ENCODE data around the gene TK1. TPM values are rescaled to one million over a fixed set of nuclear protein-coding genes. Genes with fewer than 3 reads are reported as not detected.

TK1 gene
- polyA plus RNA-seq, 3 donors: 0.67 to 2.0 (median 1.4) TPM

DNA sequence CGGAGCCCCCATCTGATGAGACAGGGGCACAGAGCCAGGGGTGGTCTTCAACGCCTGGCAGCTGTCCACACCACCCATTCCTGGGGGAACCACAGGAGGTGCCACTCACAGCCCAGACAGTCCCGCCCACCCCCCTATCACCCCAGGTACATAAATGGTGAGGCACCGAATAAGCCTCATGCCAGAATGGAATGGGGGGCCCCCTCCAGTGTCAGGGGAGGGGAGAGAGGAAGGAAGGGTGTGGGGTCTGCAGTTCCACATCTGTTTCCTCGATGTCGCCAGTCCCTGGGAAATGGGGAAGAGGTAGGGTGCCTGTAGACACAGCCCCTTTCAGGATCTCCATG, 60.0 kb downstream of the TK1 start:
- Mint-ChIP-seq H3K4me1 (peaks cover 71% of the 10 kb centered on the region), H3K27me3 (ENCODE audit: low read depth in 3 of 3) (peaks cover 0 to 6% (median 0%) of the 10 kb centered on the region in 3 donors), H3K9me3 (no peaks in the 10 kb centered on the region), H3K4me3 (peak overlapping the region; percentile 89 to 90), H3K36me3 (peaks cover 27 to 29% of the 10 kb centered on the region in 2 donors), H3K27ac (peak overlapping the region; percentile 85 to 93 (median 92))
- WGBS (ENCODE audit: insufficient coverage): 8% methylated on average over 4 of the region's 6 CpGs
- peak overlapping the region; percentile 85 to 93 for H3K27ac ChIP-seq (ENCODE audit: low read depth in 1 of 2, low read length in 2 of 2)
- H3K4me2 ChIP-seq (replicated peaks; ENCODE audit: extremely low read depth, low read length, poor library complexity, severe bottlenecking): peak overlapping the region; percentile 100
- no peaks in the 10 kb centered on the region for H3K9me3 ChIP-seq (replicated peaks in 1 of 2; ENCODE audit: control insufficient read depth in 1 of 2, insufficient read depth in 1 of 2, low read length in 2 of 2)
- DNase-seq: no peak
- H2AFZ ChIP-seq (ENCODE audit: insufficient read depth, low read depth, low read length, poor library complexity, severe bottlenecking): no peak overlapping the region
- H3K36me3 ChIP-seq (replicated peaks in 1 of 2; ENCODE audit: control insufficient read depth in 1 of 2, insufficient read depth in 2 of 2, low read length in 2 of 2): peaks cover 32 to 33% of the 10 kb centered on the region in 2 donors
- peaks cover 90% of the 10 kb centered on the region for H3K79me2 ChIP-seq (ENCODE audit: insufficient read depth, low read length)
- peak overlapping the region in 2 of 3 experiments; percentile 95 to 96 for H3K4me3 ChIP-seq (replicated peaks in 1 of 3; ENCODE audit: low read depth in 2 of 3, low read length in 3 of 3)
- TF ChIP-seq CTCF (IDR thresholded peaks at IDR 0.05): no peak
- peak overlapping the region; percentile 12 for H3K9ac ChIP-seq (ENCODE audit: insufficient read depth, low read length, poor library complexity, severe bottlenecking)
- H3K27me3 ChIP-seq (ENCODE audit: control insufficient read depth in 2 of 2, insufficient read depth in 2 of 2, low read length in 2 of 2): no peaks in the 10 kb centered on the region
- intact Hi-C loops (cut with micrococcal nuclease): loop anchor here (2.0 to 5.0 kb wide), 2 partner anchors 14 to 45 kb away; no protein-coding TSS in a partner anchor
- peaks cover 78 to 85% of the 10 kb centered on the region in 2 donors for H3K4me1 ChIP-seq (ENCODE audit: control insufficient read depth in 1 of 2, insufficient read depth in 2 of 2, low read length in 2 of 2)
- H4K20me1 ChIP-seq (ENCODE audit: insufficient read depth, low read length): peaks cover 57% of the 10 kb centered on the region

DNA sequence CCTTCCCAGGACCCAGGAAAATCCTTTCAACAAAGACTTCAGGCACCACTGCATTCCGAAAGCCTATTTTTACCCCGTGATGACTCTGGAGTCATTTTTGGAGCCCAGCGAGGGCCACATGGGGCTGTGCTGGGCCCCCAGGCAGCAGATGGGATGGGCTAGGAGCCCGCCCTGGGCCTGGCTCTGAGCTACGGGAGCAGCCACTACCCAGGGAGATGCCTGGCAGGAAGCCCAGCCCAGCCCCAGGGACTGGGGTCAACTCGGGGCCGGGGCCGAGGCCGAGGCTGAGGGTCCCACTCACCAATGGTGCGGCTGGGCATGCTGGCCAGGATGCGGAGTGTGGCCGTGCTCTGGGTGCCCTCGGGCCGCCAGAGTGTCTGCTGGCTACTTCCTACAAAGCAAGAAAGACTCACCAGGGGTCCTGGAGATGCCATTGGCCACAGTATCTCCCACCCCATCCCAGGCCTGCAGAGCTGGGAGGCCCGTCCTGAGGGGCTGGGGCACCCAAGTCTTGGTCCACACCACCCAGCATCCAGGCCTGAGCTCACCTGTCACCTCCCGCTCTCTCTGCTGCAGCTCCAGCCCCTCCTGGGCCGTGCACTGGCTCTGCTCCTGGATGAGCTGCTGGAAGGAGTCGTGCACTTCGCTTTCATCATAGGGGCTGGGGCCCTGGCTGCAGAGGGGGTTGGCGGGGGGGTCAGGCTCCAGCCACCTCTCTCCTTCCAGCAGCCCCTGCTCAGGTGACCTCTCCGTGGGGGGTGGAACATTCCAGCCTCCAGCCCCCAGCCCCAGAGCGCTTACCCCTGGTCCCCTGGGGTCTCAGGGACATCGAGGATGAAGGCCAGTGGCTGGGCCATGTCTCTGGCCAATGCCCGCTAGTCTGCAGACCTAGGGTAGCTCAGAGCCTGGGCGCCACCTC, 60.6 kb downstream of the TK1 start:
- H3K9me3 Mint-ChIP-seq: no peaks in the 10 kb centered on the region
- H3K9me3 ChIP-seq (replicated peaks in 1 of 2; ENCODE audit: control insufficient read depth in 1 of 2, insufficient read depth in 1 of 2, low read length in 2 of 2): no peaks in the 10 kb centered on the region
- no peak for TF ChIP-seq CTCF (IDR thresholded peaks at IDR 0.05)
- peaks cover 64% of the 10 kb centered on the region for H4K20me1 ChIP-seq (ENCODE audit: insufficient read depth, low read length)
- H3K4me3 ChIP-seq (replicated peaks in 1 of 3; ENCODE audit: low read depth in 2 of 3, low read length in 3 of 3): peak overlapping the region in 2 of 3 experiments; percentile 95 to 96
- H3K27ac ChIP-seq (ENCODE audit: low read depth in 1 of 2, low read length in 2 of 2): peak overlapping the region; percentile 85 to 93
- H3K9ac ChIP-seq (ENCODE audit: insufficient read depth, low read length, poor library complexity, severe bottlenecking): peak overlapping the region; percentile 12
- peaks cover 82 to 85% of the 10 kb centered on the region in 2 donors for H3K4me1 ChIP-seq (ENCODE audit: control insufficient read depth in 1 of 2, insufficient read depth in 2 of 2, low read length in 2 of 2)
- H3K79me2 ChIP-seq (ENCODE audit: insufficient read depth, low read length): peaks cover 86% of the 10 kb centered on the region
- peaks cover 77% of the 10 kb centered on the region for H3K4me1 Mint-ChIP-seq
- no peaks in the 10 kb centered on the region for H3K27me3 ChIP-seq (ENCODE audit: control insufficient read depth in 2 of 2, insufficient read depth in 2 of 2, low read length in 2 of 2)
- peaks cover 0 to 6% (median 0%) of the 10 kb centered on the region in 3 donors for H3K27me3 Mint-ChIP-seq (ENCODE audit: low read depth in 3 of 3)
- WGBS (ENCODE audit: insufficient coverage): 57% methylated on average over 18 of the region's 25 CpGs
- H3K36me3 ChIP-seq (replicated peaks in 1 of 2; ENCODE audit: control insufficient read depth in 1 of 2, insufficient read depth in 2 of 2, low read length in 2 of 2): peaks cover 37 to 38% of the 10 kb centered on the region in 2 donors
- H3K36me3 Mint-ChIP-seq: peaks cover 31 to 35% of the 10 kb centered on the region in 2 donors
- DNase-seq: no peak
- intact Hi-C loops (cut with micrococcal nuclease): loop anchor here (2.0 to 5.0 kb wide), 2 partner anchors 13 to 46 kb away; no protein-coding TSS in a partner anchor
- no peak overlapping the region for H2AFZ ChIP-seq (ENCODE audit: insufficient read depth, low read depth, low read length, poor library complexity, severe bottlenecking)
- peak overlapping the region in 6 of 7 donors; percentile 60 to 93 (median 92) for H3K27ac Mint-ChIP-seq
- peak overlapping the region in 1 of 2 donors; percentile 39 for H3K4me3 Mint-ChIP-seq
- peak overlapping the region; percentile 100 for H3K4me2 ChIP-seq (replicated peaks; ENCODE audit: extremely low read depth, low read length, poor library complexity, severe bottlenecking)
